Pancreas (tissue), 10 donors: Measurements from ENCODE around the gene AP2A1. TPM values are rescaled to one million over a fixed set of nuclear protein-coding genes. Genes with fewer than 3 reads are reported as not detected.

ENCODE experiments used
- ATAC-seq, 4 donors: fragments of 200-7000 bp; cut with Tn5 transposase; one replicate each; pipeline versions ENCODE4 v1.8.0 to v1.9.1; 2020; ENCODE audit warnings: mild to moderate bottlenecking in 4 of 4, moderate library complexity in 4 of 4
- DNase-seq, 6 donors: peaks; one replicate each; pipeline ENCODE4 v3.0.0-alpha.2; 2020
- FAIRE-seq: peaks from 2 replicates; lab custom pipeline; 2012; peaks lifted over from hg19 to GRCh38; lab: Jason Lieb, UNC
- H3K27ac ChIP-seq, 4 donors: fragments of 200-600 bp; sonication (generic); 1 replicate in 3 of 4; 2 replicates in 1 of 4; pipeline versions ENCODE4 v1.5.0 to v1.8.0; 2020
- H3K27me3 ChIP-seq, 4 donors: fragments of 200-600 bp; one replicate each; pipeline ENCODE4 v1.8.0; 2021
- H3K36me3 ChIP-seq, 3 donors: fragments of 200-600 bp; sonication (generic) in 1 of 3; one replicate each; pipeline versions ENCODE4 v1.5.0 to v1.8.0; 2020 to 2021
- H3K4me1 ChIP-seq, 3 donors: fragments of 200-600 bp; one replicate each; pipeline ENCODE4 v1.8.0; 2021
- H3K4me3 ChIP-seq, 4 donors: fragments of 200-600 bp; sonication (generic) in 2 of 4; one replicate each; pipeline versions ENCODE4 v1.5.0 to v1.8.0; 2020 to 2021
- H3K9me3 ChIP-seq, 4 donors: fragments of 200-600 bp; one replicate each; pipeline ENCODE4 v1.8.0; 2021
- CTCF ChIP-seq, 4 donors: fragments of 200-600 bp; sonication (generic) in 3 of 4; IDR thresholded peaks; one replicate each; pipeline versions ENCODE4 v1.5.0 to v1.8.0; 2021; ENCODE audit warnings: antibody characterized with exemption in 4 of 4
- WGBS, 2 donors: extraction: QIAGEN DNeasy Blood & Tissue Kit; methylation state at CpG; one replicate each; pipeline ENCODE4 v1.1.7; 2013; 5-methylcytosine and 5-hydroxymethylcytosine counted together
- intact Hi-C, 3 donors: fragments of 100-400 bp; cut with DNase I; formaldehyde crosslinking; loops; one replicate each; pipeline versions ENCODE4 v1.11.1 to v1.14.2; 2022
- polyA plus RNA-seq, 2 donors: library from polyadenylated mRNA; stranded (reverse); fragments of 200-250 nt; gene quantifications; one replicate each; pipeline ENCODE4 v1.2.3, GENCODE V29; 2013
- total RNA-seq, 6 donors: library from RNA; stranded (reverse); fragmentation: NEBNext Ultra II Directional in 4 of 6; extraction: Animal tissue kit (Norgen Biotek cat#: 25700) in 4 of 6; gene quantifications; one replicate each; pipeline versions ENCODE4 v1.2.1 to v1.2.4, GENCODE V29; 2021 to 2023
- donor health status: healthy with polysubstance abuse.
- donor health status: DM: no; HTN: no; CAD: no; lungs with moderate emphysema.
- donor health status: DM: no; HTN: no; CAD: no.
- donor health status: control.
- donor health status: control.
- donor health status: Bipolar disorder and iron deficiency.
- donor health status: DM: yes; HTN: yes; CAD: no.
- donor health status: DM: no; HTN: no; CAD: no.
- donor health status: DM: no; HTN: no; CAD: no.
- donor health status: DM: yes; HTN: yes; CAD: no.

Gene AP2A1
- total and polyA plus RNA-seq, 8 donors: 27.1 to 42.8 (median 33.3) TPM

GRCh38 chr19:49827034-49827433 lies 60.2 kb downstream of the AP2A1 start:
- FAIRE-seq: no peak
- intact Hi-C loops: no loop called here

GRCh38 chr19:49829200-49829599 lies 62.4 kb downstream of the AP2A1 start:
- ATAC-seq: no peak
- Histone ChIP-seq H3K27ac (no peak overlapping the region), H3K36me3 (peaks cover 0 to 28% (median 7%) of the 10 kb centered on the region in 3 donors), H3K4me3 (no peak overlapping the region), H3K9me3 (no peaks in the 10 kb centered on the region), H3K4me1 (no peaks in the 10 kb centered on the region), H3K27me3 (no peaks in the 10 kb centered on the region)
- 93% methylated on average over 8 of the region's 8 CpGs for WGBS, 2 donors
- intact Hi-C loops: no loop called here
- no peak for TF ChIP-seq CTCF (IDR thresholded peaks at IDR 0.05)
- no peak for DNase-seq
- no peak for FAIRE-seq

More at GRCh38 chr19:49827034-49827433, 60.2 kb downstream of the AP2A1 start:
- no peak for TF ChIP-seq CTCF (IDR thresholded peaks at IDR 0.05)
- DNase-seq (no peak), ATAC-seq (no peak)
- no peak overlapping the region for H3K4me3 ChIP-seq
- no peaks in the 10 kb centered on the region for H3K9me3 ChIP-seq
- H3K36me3 ChIP-seq: peaks cover 0 to 17% (median 3%) of the 10 kb centered on the region in 3 donors
- H3K27ac ChIP-seq: no peak overlapping the region
- H3K4me1 ChIP-seq: no peaks in the 10 kb centered on the region
- 87 to 90% methylated on average over 14 of the region's 14 CpGs for WGBS, 2 donors
- no peaks in the 10 kb centered on the region for H3K27me3 ChIP-seq

- no peak overlapping the region for H3K4me3 ChIP-seq
- peaks cover 0 to 32% (median 12%) of the 10 kb centered on the region in 3 donors for H3K36me3 ChIP-seq
- TF ChIP-seq CTCF (IDR thresholded peaks at IDR 0.05): no peak
- DNase-seq (no peak), ATAC-seq (no peak), FAIRE-seq (no peak)
- 93 to 97% methylated on average over 18 of the region's 18 CpGs for WGBS, 2 donors
- intact Hi-C loops: no loop called here
- H3K4me1 ChIP-seq: no peaks in the 10 kb centered on the region
- no peaks in the 10 kb centered on the region for H3K9me3 ChIP-seq
- no peaks in the 10 kb centered on the region for H3K27me3 ChIP-seq
- no peak overlapping the region for H3K27ac ChIP-seq
These were observed 62.9 kb downstream of the AP2A1 start for GRCh38 chr19:49829721-49830120.

GRCh38 chr19:49830766-49831165 lies 64.0 kb downstream of the AP2A1 start:
- Histone ChIP-seq H3K4me3 (no peak overlapping the region), H3K27ac (no peak overlapping the region), H3K4me1 (no peaks in the 10 kb centered on the region), H3K36me3 (peaks cover 0 to 42% (median 21%) of the 10 kb centered on the region in 3 donors), H3K9me3 (no peaks in the 10 kb centered on the region), H3K27me3 (no peaks in the 10 kb centered on the region)
- ATAC-seq: no peak
- no peak for DNase-seq
- no peak for TF ChIP-seq CTCF (IDR thresholded peaks at IDR 0.05)
- WGBS, 2 donors: 95 to 96% methylated on average over 12 of the region's 12 CpGs
- intact Hi-C loops: no loop called here
- no peak for FAIRE-seq

GRCh38 chr19:49831592-49831991 lies 64.8 kb downstream of the AP2A1 start:
- H3K36me3 ChIP-seq: peaks cover 0 to 47% (median 24%) of the 10 kb centered on the region in 3 donors

More at GRCh38 chr19:49831592-49831991, 64.8 kb downstream of the AP2A1 start:
- no peak for FAIRE-seq
- Histone ChIP-seq H3K27ac (no peak overlapping the region), H3K4me3 (no peak overlapping the region), H3K4me1 (no peaks in the 10 kb centered on the region), H3K27me3 (no peaks in the 10 kb centered on the region), H3K9me3 (no peaks in the 10 kb centered on the region)
- no peak for ATAC-seq
- DNase-seq: no peak
- 96 to 97% methylated on average over 8 of the region's 8 CpGs for WGBS, 2 donors
- no peak for TF ChIP-seq CTCF (IDR thresholded peaks at IDR 0.05)
- intact Hi-C loops: no loop called here
